HG03095 (cell line): ENCODE measurements around the gene CPNE7.
"Not testable (repeated sequence)": the region's sequence is repeated elsewhere in the genome, so short reads cannot be mapped to it uniquely, and the experiment has no call there.

Experiments used
- ATAC-seq: cut with Tn5 transposase; IDR thresholded peaks from one replicate; pipeline ENCODE4 v1.9.1; 2021; ENCODE audit warnings: moderate library complexity; ENCODE audit not compliant: unreplicated experiment

The CPNE7 gene

GRCh38 chr16:89565506-89566372 is 9.8 kb upstream of the CPNE7 start:
- ATAC-seq = no peak

GRCh38 chr16:89567656-89568594 is 7.6 kb upstream of the CPNE7 start:
- no peak for ATAC-seq

GRCh38 chr16:89569506-89570341 is 5.8 kb upstream of the CPNE7 start:
- no peak for ATAC-seq

DNA sequence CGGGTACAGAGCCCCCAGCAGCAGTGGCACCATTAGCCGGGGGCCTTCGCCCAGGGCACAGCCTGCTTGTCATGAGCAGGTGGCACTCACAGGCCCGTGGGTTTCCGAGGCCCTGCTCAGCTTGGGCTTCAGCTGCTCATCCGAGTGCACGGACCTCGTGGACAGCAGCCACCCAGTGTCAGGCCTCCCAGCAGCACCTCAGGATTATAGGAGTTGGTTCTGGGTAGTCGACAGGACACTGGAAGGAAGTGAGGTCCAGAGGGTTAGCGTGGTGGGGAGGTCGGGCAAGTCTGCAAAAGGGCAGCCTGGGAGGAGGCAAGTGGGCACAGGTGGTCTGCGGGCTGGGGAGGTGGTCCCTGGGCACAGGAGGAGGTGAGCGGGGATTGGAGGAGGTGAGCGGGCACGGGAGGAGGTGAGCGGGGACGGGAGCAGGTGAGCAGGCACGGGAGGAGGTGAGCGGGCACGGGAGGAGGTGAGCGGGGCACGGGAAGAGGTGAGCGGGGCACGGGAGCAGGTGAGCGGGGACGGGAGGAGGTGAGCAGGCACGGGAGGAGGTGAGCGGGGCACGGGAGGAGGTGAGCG is 5.1 kb upstream of the CPNE7 start:
- ATAC-seq = no peak

GRCh38 chr16:89570983-89571598 is 4.5 kb upstream of the CPNE7 start:
- not testable (repeated sequence) for ATAC-seq

DNA sequence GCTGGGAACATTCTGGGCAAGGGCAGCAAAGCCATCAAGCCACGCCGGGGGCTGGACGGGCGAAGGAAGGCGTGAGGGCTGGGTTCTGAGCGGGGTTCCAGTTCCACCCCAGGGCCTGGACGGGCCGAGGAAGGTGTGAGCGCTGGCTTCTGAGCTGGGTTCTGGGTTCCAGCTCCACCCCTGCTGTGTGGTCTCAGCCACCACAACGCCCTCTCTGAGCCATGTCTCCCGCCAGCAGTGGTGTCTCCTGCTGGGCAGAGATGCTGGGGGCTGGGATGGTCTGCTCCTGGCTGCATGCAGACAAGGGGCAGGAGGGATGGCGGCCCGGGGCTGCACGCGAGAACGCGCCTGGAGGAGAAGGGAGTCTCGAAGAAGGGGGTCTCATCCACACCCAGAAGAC is 3.9 kb upstream of the CPNE7 start:
- no peak for ATAC-seq

DNA sequence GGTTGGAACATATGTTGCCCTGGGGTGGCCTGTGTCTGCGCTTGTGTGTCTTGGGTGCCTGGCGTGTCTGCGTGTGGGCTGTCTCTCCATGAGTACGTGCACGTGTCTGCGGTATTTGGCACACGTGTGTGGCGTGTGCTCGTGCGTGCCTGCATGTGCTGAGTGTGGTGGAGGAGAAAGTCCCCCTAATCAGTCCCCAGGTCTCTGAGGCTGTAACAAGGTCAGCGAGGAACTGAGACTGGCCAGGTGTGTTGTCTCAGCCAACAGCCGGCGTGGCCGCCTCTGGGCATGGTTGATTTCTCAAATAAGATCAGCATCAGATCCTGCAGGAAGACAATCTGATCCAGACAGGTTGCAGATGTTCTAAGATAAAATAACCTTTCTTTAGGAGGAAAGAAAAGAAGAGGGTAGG is 3.5 kb upstream of the CPNE7 start:
- ATAC-seq = no peak

- ATAC-seq = no peak
These were observed 2.9 kb upstream of the CPNE7 start for GRCh38 chr16:89572485-89573205.

- no peak for ATAC-seq
These were observed 1.5 kb upstream of the CPNE7 start for GRCh38 chr16:89573826-89574680.

DNA sequence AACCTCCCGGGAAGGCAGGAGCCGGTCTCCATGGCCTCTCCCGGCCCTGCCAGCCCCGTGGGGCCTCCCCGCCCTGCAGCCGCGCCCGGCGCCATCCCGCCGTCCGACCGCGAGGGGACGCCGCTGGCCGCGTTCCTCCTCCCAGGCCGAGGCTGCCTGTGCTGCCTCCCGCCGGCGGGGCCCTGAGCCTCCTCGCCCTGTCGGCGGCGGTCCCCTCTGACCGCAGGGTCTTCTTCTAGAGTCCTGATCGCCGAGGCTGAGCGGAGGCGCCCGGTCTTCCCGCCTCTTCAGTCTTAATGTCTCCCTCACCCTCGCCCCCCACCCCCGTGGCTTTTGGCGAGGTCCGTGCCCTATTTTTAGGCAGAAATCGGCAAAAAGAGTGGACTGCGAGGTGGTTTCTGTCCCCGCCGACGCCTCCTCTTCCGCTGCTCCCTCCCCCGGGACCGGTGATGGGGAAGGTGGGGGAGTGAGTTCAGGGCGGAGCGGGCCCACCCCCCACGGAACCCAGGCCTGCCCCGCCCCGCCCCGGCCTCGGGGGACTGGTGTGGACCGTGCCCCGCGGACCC is 794 bp upstream of the CPNE7 start:
- no peak for ATAC-seq

DNA sequence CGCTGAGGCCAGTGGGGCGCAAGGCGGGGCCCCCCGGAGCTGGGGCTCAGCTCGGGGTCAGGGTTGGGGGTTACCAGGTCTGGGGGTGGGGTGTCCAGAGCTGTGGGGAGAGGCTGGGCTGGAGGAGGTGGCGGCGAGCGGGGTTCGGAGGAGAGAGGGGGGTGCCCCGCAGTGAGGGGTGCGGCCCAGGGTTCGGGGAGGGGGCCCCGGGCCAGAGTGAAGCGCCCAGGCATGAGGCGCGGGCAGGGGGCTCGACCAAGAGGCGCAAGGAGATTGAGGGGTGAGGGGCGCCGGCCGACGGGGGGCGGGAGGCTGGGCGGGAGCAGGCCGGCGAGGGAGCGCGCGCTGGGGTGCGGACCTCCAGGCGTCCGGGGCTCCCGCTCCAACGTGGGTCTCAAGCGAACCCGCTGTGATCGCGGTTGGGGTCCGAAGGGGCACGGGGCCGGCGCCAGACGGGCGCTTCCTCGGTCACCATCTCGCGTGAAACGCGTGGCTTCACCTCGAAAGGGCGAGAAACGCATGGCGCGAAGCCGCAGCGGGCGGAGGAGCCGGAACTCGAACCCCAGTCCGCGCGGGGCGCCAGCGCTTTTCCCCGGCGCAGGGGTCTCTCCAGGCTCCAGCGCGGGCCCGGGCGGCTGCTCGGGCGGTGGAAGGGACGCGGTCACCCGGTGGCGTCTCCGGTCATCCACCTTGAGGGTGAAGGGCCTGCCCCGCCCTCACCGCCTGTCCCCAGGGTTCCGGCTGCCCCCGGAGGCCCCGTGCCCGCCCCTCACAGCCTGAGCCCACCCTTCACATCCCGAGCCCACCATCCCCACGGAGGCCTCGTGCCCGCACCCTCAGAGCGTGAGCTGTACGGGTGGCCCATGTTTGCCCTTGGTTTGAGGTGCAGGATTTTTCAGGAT is 846 bp downstream of the CPNE7 start:
- no peak for ATAC-seq

DNA sequence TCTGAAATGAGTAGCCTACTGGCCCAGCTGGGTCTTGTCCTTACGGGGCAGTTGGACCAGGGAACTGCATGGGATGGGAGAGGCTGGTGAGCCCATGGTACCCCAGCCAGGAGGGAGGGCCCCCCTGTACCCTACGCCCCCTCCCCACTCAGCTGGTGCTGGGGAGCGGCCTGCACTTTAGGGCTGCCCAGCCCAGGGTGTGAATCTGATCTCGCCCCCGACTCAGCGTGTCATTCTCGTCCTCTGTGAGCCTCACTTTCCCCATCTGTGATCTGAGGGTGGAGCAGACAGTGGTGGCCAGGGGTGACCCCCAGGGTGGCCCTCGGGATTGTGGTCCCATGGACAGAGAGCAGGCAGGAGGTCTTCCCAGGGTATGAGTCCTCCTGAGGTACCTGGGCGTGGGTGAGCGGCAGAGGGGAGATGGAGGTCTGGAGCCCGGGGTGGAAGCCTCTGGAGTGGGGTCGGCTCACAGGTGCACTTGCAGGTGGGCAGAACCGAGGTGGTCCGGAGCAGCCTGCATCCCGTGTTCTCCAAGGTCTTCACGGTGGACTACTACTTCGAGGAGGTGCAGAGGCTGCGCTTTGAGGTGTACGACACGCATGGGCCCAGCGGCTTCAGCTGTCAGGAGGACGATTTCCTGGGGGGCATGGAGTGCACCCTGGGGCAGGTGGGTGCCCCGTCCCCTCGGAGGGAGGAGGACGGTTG is 1.6 kb downstream of the CPNE7 start:
- ATAC-seq = no peak

GRCh38 chr16:89579351-89579750 is 3.8 kb downstream of the CPNE7 start:
- no peak for ATAC-seq

DNA sequence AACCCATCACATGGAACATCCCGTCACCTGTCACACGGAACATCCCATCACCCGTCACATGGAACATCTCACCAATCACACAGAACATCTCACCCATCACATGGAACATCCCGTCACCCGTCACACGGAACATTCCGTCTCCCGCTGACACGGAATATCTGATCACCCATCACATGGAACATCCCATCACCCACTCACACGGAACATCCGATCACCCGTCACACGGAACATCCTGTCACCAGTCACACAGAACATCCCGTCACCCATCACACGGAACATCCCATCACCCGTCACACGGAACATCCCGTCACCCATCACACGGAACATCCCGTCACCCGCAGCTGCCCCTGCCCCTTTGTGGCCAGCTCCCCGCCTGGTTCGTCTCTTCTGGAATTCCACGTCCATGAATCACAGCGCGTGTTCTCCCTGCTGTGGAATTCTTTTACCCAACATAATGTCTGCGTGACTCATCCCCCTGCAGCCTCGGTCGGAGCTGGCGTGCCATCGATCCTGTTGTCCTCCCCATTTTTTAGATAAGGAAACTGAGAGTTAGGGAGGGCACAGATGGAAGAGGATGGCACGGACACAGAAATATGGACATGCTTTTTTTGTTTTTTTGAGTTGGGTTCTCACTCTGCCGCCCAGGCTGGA is 5.6 kb downstream of the CPNE7 start:
- ATAC-seq = no peak

- ATAC-seq = no peak
These were observed 6.5 kb downstream of the CPNE7 start for GRCh38 chr16:89581861-89582563.
